SK-N-SH (cell line): Measurements from ENCODE around the gene KCNK18. TPM values are rescaled to one million over a fixed set of nuclear protein-coding genes. Genes with fewer than 3 reads are reported as not detected.

Experiments used
- CHD2 ChIP-seq: fragments of 150-350 bp; IDR thresholded peaks from 2 replicates; pipeline ENCODE4 v1.6.1; 2018; ENCODE audit warnings: low read length; ENCODE audit not compliant: partially characterized antibody
- EP300 ChIP-seq, 2 experiments: IDR thresholded peaks; 2 replicates each; pipeline versions ENCODE4 v1.4.0 to v1.6.1; 2012; ENCODE audit warnings: borderline replicate concordance in 1 of 2, low read depth in 1 of 2, low read length in 1 of 2
- EZH2phosphoT487 ChIP-seq: fragments of 200-600 bp; sonication (generic); IDR thresholded peaks from 2 replicates; pipeline ENCODE4 v1.6.1; 2017; ENCODE audit warnings: low read depth, mixed run types, mild to moderate bottlenecking, antibody characterized with exemption, moderate library complexity, borderline replicate concordance
- FOXM1 ChIP-seq: IDR thresholded peaks from 2 replicates; pipeline ENCODE4 v1.4.0; 2012; ENCODE audit warnings: low read depth, mild to moderate bottlenecking
- GATA2 ChIP-seq: sonication (generic); formaldehyde crosslinking; IDR thresholded peaks from 2 replicates; pipeline ENCODE4 v1.5.0; 2020; ENCODE audit warnings: mild to moderate bottlenecking, missing genetic modification reagents
- JUND ChIP-seq: IDR thresholded peaks from 2 replicates; pipeline ENCODE4 v1.4.0; 2012
- MXI1 ChIP-seq: IDR thresholded peaks from 2 replicates; pipeline ENCODE4 v1.6.1; 2012; ENCODE audit warnings: mild to moderate bottlenecking, low read depth, low read length, improper control_type of control experiment
- NRF1 ChIP-seq: IDR thresholded peaks from 2 replicates; pipeline ENCODE4 v1.6.1; 2012; ENCODE audit warnings: low read depth, mild to moderate bottlenecking, low read length
- RFX5 ChIP-seq: IDR thresholded peaks from 2 replicates; pipeline ENCODE4 v1.6.1; 2012; ENCODE audit warnings: mild to moderate bottlenecking, improper control_type of control experiment, low read length
- SIN3A ChIP-seq: IDR thresholded peaks from 2 replicates; pipeline ENCODE4 v1.6.1; 2012; ENCODE audit warnings: low read depth, mild to moderate bottlenecking, low read length, moderate library complexity, borderline replicate concordance
- TCF12 ChIP-seq: IDR thresholded peaks from 2 replicates; pipeline ENCODE4 v1.4.0; 2012
- polyA plus RNA-seq, 3 experiments: library from polyadenylated mRNA; depleted of rRNA; stranded (reverse); fragments of >200 nt; gene quantifications; 2 replicates each; pipeline ENCODE4 v1.2.3, GENCODE V29; 2012
- TF ChIP-seq, protein P1 (sequence below): IDR thresholded peaks from 2 replicates; pipeline ENCODE4 v1.4.0; 2012; ENCODE audit warnings: low read depth, borderline replicate concordance
- TF ChIP-seq, protein P2 (sequence below): IDR thresholded peaks from 2 replicates; pipeline ENCODE4 v1.6.1; 2012; ENCODE audit warnings: mild to moderate bottlenecking, low read depth, low read length, moderate library complexity
- TF ChIP-seq, protein P3 (sequence below): fragments of 200-600 bp; sonication (generic); IDR thresholded peaks from 2 replicates; pipeline ENCODE4 v1.6.1; 2017; ENCODE audit warnings: antibody characterized with exemption, mild to moderate bottlenecking, moderate library complexity
- TF ChIP-seq, protein P4 (sequence below): IDR thresholded peaks from 2 replicates; pipeline ENCODE4 v1.4.0; 2012; ENCODE audit warnings: low read depth
- TF ChIP-seq, protein P5 (sequence below): fragments of 150-350 bp; IDR thresholded peaks from 2 replicates; pipeline ENCODE4 v1.6.1; 2017; ENCODE audit warnings: antibody characterized with exemption, low read length, low read depth, borderline replicate concordance
- TF ChIP-seq, protein P6 (sequence below): fragments of 150-350 bp; IDR thresholded peaks from 2 replicates; pipeline ENCODE4 v1.6.1; 2016; ENCODE audit warnings: mild to moderate bottlenecking, low read depth, low read length

KCNK18 gene
- polyA plus RNA-seq, 1 of the 3 experiments (the other 2 are of a cell fraction), result not detected

DNA sequence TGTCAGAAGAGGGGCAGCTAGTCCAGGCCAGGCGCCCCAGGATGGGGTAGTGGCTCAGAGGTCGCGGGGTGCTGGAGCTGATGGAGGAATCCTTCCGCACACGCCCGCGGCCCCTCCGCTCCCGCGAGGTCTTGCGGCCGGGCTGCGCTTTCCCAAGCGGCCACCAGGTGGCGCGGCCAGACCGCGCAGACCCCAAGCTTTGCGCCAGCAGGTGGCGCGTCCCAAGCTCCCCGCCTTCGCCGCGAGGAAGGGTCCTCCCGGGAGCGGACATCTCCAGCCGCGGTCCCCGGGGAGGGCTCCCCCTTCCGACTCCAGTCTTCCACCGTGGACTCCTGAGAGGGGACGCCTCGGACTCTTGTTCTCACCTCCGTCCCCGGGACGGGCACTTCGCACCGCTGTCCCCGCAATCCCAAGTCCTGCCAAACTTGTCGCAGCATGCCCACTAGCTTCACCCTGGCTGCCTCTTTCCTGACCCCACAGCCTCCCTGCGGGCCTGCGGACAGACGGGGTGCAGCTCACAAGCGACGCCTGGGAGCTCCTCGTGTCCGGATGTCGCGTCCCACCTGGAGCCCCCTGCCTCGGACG, 19.4 kb downstream of the KCNK18 start (continued):
- TF ChIP-seq, protein P1, sequence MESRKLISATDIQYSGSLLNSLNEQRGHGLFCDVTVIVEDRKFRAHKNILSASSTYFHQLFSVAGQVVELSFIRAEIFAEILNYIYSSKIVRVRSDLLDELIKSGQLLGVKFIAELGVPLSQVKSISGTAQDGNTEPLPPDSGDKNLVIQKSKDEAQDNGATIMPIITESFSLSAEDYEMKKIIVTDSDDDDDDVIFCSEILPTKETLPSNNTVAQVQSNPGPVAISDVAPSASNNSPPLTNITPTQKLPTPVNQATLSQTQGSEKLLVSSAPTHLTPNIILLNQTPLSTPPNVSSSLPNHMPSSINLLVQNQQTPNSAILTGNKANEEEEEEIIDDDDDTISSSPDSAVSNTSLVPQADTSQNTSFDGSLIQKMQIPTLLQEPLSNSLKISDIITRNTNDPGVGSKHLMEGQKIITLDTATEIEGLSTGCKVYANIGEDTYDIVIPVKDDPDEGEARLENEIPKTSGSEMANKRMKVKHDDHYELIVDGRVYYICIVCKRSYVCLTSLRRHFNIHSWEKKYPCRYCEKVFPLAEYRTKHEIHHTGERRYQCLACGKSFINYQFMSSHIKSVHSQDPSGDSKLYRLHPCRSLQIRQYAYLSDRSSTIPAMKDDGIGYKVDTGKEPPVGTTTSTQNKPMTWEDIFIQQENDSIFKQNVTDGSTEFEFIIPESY, result peak; percentile 59; the same call in 1 of the 2 replicates
- TF ChIP-seq, protein P2, sequence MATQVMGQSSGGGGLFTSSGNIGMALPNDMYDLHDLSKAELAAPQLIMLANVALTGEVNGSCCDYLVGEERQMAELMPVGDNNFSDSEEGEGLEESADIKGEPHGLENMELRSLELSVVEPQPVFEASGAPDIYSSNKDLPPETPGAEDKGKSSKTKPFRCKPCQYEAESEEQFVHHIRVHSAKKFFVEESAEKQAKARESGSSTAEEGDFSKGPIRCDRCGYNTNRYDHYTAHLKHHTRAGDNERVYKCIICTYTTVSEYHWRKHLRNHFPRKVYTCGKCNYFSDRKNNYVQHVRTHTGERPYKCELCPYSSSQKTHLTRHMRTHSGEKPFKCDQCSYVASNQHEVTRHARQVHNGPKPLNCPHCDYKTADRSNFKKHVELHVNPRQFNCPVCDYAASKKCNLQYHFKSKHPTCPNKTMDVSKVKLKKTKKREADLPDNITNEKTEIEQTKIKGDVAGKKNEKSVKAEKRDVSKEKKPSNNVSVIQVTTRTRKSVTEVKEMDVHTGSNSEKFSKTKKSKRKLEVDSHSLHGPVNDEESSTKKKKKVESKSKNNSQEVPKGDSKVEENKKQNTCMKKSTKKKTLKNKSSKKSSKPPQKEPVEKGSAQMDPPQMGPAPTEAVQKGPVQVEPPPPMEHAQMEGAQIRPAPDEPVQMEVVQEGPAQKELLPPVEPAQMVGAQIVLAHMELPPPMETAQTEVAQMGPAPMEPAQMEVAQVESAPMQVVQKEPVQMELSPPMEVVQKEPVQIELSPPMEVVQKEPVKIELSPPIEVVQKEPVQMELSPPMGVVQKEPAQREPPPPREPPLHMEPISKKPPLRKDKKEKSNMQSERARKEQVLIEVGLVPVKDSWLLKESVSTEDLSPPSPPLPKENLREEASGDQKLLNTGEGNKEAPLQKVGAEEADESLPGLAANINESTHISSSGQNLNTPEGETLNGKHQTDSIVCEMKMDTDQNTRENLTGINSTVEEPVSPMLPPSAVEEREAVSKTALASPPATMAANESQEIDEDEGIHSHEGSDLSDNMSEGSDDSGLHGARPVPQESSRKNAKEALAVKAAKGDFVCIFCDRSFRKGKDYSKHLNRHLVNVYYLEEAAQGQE, result no peak
- TF ChIP-seq JUND (no peak), EZH2phosphoT487 (no peak), GATA2 (CRISPR knock-in tag) (0 out of 2 replicates have a peak, but pooled peaks have one; percentile 14), SIN3A (0 out of 2 replicates have a peak, but pooled peaks have one; percentile 38), TCF12 (no peak), FOXM1 (peak; percentile 42; the same call in 1 of the 2 replicates), MXI1 (no peak), EP300 (IDR thresholded peaks at IDR 0.05; ENCODE audit: borderline replicate concordance in 1 of 2, low read depth in 1 of 2, low read length in 1 of 2) (no peak), NRF1 (no peak), RFX5 (no peak; the same call in 1 of the 2 replicates), CHD2 (peak; percentile 95)
- TF ChIP-seq, protein P3, sequence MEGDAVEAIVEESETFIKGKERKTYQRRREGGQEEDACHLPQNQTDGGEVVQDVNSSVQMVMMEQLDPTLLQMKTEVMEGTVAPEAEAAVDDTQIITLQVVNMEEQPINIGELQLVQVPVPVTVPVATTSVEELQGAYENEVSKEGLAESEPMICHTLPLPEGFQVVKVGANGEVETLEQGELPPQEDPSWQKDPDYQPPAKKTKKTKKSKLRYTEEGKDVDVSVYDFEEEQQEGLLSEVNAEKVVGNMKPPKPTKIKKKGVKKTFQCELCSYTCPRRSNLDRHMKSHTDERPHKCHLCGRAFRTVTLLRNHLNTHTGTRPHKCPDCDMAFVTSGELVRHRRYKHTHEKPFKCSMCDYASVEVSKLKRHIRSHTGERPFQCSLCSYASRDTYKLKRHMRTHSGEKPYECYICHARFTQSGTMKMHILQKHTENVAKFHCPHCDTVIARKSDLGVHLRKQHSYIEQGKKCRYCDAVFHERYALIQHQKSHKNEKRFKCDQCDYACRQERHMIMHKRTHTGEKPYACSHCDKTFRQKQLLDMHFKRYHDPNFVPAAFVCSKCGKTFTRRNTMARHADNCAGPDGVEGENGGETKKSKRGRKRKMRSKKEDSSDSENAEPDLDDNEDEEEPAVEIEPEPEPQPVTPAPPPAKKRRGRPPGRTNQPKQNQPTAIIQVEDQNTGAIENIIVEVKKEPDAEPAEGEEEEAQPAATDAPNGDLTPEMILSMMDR, result peak; percentile 94
- TF ChIP-seq, protein P4, sequence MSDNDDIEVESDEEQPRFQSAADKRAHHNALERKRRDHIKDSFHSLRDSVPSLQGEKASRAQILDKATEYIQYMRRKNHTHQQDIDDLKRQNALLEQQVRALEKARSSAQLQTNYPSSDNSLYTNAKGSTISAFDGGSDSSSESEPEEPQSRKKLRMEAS, result peak; percentile 65; the same call in 1 of the 2 replicates
- TF ChIP-seq, protein P5, sequence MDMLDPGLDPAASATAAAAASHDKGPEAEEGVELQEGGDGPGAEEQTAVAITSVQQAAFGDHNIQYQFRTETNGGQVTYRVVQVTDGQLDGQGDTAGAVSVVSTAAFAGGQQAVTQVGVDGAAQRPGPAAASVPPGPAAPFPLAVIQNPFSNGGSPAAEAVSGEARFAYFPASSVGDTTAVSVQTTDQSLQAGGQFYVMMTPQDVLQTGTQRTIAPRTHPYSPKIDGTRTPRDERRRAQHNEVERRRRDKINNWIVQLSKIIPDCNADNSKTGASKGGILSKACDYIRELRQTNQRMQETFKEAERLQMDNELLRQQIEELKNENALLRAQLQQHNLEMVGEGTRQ, result no peak
- TF ChIP-seq, protein P6, sequence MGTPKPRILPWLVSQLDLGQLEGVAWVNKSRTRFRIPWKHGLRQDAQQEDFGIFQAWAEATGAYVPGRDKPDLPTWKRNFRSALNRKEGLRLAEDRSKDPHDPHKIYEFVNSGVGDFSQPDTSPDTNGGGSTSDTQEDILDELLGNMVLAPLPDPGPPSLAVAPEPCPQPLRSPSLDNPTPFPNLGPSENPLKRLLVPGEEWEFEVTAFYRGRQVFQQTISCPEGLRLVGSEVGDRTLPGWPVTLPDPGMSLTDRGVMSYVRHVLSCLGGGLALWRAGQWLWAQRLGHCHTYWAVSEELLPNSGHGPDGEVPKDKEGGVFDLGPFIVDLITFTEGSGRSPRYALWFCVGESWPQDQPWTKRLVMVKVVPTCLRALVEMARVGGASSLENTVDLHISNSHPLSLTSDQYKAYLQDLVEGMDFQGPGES, result no peak
